H54 (cell line): ENCODE results near the gene PIGZ.

Experiments
- DNase-seq: peaks from one replicate; pipeline ENCODE4 v3.0.0; 2011; ENCODE audit warnings: low spot score, mixed read lengths; ENCODE audit not compliant: insufficient read length
- FAIRE-seq: peaks from 3 replicates; lab custom pipeline; 2011; peaks lifted over from hg19 to GRCh38; lab: Jason Lieb, UNC
- POLR2A ChIP-seq: IDR thresholded peaks from 2 replicates; pipeline ENCODE4 v1.6.1; 2011; ENCODE audit warnings: low read depth, mild to moderate bottlenecking, low read length

Gene PIGZ

DNA sequence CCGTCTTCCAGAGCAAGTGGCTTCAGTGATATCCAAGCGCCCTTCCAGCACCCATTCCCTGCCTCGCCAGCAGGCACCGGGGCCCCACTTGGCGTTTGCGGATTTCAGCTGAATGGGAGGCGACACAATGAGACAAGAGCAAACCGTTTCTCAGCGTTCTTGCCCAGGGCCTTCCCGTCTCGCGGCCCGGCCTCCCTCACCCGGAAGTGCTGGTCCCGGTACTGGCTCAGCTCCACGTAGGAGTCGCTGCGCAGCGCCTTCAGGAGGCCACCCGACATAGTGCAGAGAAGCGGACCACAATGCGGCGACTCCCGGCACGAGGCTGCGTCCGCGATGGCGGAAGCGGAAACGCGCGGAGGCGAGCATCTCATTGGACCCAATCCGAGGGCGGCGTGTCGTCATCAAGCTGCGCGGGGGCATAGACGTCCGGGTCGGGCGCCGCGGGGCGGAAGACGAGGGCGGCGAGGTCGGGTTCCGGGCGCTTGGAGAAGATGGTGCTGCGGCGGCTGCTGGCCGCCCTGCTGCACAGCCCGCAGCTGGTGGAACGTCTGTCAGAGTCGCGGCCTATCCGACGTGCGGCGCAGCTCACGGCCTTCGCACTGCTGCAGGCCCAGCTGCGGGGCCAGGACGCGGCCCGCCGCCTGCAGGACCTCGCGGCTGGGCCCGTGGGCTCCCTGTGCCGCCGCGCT, 26.3 kb downstream of the PIGZ start, which contains the start of gene NCBP2:
NCBP2 (minus strand) TSS at position 303 of the 689 bp plus-strand sequence; CDS start at position 278, 25 bp downstream.
- peak; percentile 76 for TF ChIP-seq POLR2A
- FAIRE-seq (peak; percentile 91), DNase-seq (peak; percentile 97)

DNA sequence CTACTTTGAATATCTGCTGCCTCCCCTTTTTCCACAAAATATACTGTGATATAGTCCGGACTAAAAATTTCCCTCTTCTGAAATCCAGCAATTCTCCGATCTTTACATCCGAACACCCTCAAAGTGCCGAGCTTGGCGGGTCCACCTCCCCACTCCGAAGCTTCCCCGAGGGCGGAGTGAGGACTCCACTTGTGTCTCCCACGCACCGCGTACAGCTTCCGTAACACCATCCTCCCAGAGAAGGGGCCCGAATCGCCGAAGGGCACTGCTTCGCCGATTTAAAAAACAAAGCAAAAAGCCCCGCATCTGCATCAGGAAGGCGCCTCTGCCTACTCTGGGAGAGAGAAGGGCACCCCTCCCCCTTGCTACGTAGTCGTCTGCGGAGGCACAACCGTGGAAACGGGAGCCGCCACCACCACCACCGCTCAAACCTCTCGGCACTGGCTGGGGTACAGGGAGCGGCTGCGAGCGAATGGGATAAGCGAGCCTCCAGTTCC, 26.9 kb downstream of the PIGZ start:
- no peak for FAIRE-seq

DNA sequence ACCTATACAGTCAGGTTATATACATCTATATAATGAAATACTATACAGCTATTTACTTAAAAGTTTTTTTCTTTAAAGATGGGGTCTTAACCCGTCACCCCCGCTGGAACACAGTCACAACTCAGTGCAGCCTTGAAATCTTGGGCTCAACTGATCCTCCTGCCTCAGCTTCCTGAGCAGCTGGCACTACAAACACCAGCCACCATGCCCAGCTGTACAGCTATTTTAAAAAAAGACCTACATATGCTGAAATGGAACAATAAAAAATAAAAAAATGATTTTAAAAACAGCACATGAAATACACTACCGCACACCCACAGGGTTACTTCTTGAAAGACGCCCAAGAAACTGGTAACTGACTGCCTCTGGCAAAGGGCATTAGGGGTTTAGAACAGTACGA, 30.1 kb downstream of the PIGZ start:
- DNase-seq (no peak), FAIRE-seq (no peak)
- no peak for TF ChIP-seq POLR2A

More for the DNA sequence above, 26.9 kb downstream of the PIGZ start:
- TF ChIP-seq POLR2A: no peak
- peak; percentile 47 for DNase-seq

DNA sequence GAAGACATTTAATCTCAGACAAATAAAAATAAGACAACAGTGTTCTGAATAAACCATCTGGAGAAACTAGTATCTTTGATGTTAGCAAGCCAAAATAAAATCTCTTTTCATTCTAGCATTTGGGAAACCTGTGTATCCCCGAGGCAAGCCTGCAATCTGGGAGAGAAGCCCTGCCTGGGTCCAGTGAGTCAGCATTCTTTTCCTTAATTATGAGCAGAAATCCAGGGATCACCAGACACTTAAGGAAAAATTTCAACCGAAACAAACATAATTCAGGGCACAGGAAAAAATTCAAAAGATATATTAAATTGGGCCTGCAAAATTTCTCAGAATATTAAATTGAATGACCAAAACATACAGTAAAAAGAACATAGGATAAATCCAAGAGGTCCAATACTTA, 30.5 kb downstream of the PIGZ start:
- TF ChIP-seq POLR2A: no peak
- FAIRE-seq (no peak), DNase-seq (no peak)

DNA sequence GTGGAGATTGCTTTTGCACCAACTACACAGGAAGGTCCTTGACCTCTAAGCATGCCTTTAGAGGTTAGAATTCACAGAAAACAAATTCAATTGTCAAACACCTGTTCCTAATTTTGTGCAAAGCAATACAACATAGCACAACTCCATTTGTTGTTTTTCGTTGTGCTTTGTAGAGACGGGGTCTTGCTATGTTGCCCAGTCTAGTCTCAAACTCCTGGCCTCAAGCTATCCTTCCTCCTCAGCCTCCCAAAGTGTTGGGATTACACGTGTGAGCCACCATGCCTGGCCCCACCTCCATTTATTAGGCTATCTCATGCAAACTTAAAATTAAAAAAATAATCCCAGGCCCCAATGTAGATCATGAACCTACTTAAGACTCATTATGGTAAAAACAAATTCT, 32.3 kb downstream of the PIGZ start:
- no peak for DNase-seq
- TF ChIP-seq POLR2A: no peak
- no peak for FAIRE-seq

DNA sequence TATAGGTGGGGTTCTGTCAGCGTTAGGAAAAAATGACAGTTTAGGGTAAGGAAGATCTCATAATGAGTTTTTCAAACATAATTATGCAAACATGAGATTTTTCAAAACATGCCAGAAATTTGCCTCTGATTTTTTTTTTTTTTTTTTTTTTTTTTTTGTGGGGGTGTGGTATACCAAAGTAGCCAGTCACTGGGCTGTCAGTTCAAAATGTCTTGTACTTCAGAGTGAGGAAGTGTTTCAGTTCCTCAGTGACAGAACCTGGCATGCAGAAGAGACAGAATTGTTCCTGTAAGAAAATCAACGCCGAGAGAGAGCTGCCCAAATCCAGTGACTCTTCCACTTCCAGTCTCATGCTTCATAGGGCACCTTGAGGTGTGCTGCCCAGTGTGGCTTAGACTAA, 36.0 kb downstream of the PIGZ start:
- FAIRE-seq: no peak
- no peak for TF ChIP-seq POLR2A
- no peak for DNase-seq

DNA sequence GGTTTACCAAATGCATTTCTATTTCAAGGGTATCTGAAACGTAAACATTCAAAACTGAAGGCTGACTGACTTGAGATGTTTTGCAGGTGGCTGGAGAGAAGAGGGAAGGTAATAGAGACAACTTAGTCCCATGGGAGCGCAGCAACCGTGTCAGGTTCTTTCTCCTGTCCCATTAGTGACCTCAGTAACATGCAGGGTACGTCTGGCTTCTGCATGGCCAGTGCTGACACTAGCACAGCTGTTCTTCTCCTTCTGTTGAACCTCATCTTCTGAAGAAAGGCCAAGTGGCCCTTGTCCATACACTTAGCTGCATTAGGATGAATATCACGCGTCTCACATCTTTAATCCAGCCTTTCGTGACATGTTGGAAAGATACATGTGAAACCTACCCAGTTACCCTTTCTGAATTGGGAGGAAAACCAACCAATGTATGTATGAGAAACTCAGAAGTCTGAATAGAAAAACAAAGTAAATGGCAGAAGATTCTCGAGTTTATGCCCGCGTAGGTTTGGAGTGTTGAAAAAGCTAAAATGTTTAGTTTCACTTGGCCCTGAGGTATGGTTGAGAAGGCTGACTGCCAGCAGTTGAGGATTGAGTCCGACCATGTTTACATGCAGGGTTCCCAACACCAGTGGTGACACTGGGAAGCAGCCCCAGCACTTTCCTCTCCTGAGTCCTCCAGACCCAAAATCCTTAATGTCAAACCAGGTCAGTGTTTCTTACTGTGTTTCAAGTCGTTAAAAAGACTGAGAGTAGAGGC, 36.6 kb downstream of the PIGZ start:
- no peak for TF ChIP-seq POLR2A
- FAIRE-seq: no peak
- DNase-seq: no peak

DNA sequence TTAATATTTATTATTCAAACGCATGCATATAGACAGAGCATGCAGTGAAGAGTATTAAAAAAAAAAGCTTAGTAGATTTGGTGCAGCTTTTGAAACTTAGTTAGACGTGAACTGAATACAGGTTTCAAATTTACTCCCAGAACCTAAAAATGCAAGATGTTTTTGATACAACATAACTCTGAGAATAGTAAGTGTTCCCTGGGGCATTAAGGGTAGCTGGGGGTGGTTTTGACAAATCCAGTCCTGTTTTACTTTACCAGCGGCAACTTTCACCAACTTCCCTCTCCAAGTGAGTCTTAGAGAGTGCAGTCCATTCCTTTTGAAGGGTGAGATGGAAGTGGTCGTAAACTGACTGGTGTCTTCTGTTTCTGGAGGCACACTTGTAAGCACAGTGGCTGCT, 37.5 kb downstream of the PIGZ start:
- no peak for DNase-seq
- no peak for FAIRE-seq
- no peak for TF ChIP-seq POLR2A

DNA sequence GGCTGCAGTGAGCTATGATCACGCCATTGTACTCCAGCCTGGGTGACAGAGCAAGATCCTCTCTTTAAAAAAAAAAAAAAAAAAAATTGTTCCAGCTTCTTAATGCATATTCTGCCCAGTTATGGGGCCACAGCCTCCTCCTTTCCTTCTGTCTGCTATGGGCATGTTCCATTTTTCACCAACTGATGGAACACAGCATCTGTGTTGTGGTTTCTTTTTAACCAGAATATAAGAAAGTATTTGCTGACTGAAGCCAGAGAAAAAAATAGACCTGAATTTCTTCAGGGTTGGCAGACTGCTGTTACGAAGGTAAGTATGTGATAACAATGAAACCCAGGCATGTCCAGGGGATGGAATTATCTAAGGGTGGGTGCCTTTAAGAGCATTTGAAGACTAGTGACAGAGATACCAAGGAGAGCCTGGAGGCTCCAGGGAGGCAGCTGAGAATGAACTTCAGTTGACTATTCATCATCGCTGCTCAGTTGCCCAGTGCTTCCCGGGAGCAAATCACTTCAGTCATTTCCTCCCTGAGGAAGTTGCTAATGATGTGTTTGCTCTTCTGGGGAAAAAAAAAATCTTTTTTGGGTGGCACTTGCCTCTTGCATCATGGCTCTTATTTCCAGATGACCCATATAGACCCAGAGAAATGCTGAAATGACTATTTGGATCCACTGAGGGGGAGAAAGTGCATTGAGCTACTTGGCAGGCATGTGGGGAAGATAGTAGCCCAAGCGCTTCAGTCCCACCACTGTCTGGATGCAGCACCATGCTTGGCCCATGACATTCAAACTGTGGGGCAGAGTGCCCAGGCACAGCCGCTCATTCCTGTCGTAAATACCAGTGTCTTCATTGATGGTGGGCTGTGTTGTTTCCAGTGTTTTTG, 40.8 kb downstream of the PIGZ start:
- TF ChIP-seq POLR2A: no peak
- no peak for DNase-seq
- no peak for FAIRE-seq

DNA sequence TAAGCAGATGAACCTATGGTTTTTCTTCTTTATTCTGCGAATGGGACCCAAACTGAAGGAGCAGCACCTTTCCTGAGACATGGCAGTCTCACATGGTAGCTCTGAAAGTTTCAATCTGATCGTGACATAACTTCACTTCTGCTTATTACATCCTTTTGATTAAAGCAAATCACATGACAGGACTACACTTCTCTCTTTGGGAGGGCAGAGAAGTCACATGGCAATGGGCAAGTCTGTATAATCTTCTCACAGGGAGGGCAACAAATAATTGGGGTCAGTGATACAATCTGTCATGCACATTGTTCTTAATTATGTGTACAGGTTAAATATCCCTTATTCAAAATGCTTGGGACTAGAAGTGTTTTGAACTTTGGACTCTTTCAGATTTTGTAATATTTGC, 47.9 kb downstream of the PIGZ start:
- DNase-seq: no peak
- FAIRE-seq: peak; percentile 62
- no peak for TF ChIP-seq POLR2A

DNA sequence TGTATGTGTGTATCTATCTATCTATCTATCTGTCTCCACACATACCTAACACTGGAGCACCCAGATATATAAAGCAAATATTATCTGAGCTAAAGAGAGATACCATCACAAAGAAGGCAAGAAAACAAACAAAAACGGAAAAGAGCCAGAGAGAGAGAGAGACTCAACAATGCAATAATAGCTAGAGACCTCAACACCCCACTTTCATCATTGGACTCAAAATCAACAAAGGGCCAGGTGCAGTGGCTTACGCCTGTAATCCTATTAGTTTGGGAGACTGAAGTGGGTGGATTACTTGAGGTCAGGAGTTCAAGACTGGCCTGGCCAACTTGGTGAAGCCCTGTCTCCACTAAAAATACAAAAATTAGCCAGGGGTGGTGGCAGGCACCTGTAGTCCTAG, 49.7 kb downstream of the PIGZ start:
- TF ChIP-seq POLR2A: no peak
- DNase-seq (no peak), FAIRE-seq (no peak)

DNA sequence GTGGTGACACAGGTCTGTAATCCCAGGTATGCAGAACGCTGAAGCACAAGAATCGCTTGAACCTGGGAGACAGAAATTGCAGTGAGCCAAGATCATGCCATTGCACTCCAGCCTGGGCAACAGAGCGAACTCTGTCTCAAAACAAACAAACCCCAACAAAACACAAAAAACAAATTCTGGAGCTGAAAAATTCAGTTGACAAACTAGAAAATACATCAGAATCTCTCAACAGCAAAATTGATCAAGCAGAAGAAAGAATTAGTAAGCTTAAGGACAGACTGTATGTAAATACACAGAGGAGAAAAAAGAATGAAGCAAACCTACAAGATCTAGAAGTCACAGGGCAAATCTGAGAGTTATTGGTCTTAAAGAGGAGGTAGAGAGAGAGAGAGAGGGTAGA, 51.6 kb downstream of the PIGZ start:
- TF ChIP-seq POLR2A: no peak
- FAIRE-seq (no peak), DNase-seq (no peak)

DNA sequence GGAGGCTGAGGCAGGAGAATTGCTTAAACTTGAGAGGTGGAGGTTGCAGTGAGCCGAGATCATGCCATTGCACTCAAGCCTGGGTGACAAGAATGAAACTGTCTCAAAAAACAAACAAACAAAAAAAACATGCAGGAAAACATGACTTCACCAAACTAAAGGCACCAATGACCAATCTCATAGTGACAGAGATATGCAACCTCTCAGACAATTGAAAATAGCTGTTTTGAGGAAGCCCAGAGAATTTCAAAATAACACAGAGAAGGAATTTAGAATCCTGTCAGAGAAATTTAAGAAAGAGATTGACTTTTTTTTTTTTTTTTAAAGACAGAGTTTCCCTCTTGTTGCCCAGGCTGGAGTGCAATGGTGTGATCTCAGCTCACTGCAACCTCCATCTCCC, 52.4 kb downstream of the PIGZ start:
- FAIRE-seq (no peak), DNase-seq (no peak)
- TF ChIP-seq POLR2A: no peak

DNA sequence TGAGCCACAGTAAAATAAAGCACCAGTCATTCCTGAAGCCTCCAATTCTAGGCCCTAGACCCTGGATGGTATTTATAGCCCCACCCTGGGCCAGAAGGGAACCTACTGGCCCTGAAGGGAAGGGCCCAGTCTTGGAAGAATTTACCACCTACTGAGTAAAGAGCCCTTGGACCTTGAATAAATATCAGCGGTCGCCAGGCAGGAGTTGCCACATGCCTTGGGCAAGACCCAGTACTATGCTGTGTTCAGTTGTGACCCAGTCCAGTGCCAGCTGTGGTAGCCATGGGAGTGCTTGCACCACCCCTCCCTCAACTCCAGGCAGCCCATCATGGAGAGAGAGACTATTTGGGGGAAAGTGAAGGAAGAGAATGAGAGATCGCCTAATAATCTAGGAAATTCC, 53.3 kb downstream of the PIGZ start:
- no peak for TF ChIP-seq POLR2A
- DNase-seq (no peak), FAIRE-seq (no peak)
